Osteocyte (in vitro differentiated cells): ENCODE results near the gene SETD9. TPM values are rescaled to one million over a fixed set of nuclear protein-coding genes. Genes with fewer than 3 reads are reported as not detected.

Experiments
- DNase-seq: peaks from one replicate; pipeline ENCODE4 v3.0.0; 2021; ENCODE audit warnings: mixed read lengths; ENCODE audit not compliant: unreplicated experiment; ENCODE audit errors: extremely low spot score
- H3K27ac Mint-ChIP-seq: one replicate; pipeline ENCODE4 v1.8.0; 2021; ENCODE audit warnings: mild to moderate bottlenecking, mixed read lengths; ENCODE audit not compliant: unreplicated experiment
- H3K27me3 Mint-ChIP-seq: one replicate; pipeline ENCODE4 v1.8.0; 2021; ENCODE audit warnings: mixed read lengths; ENCODE audit not compliant: unreplicated experiment
- H3K36me3 Mint-ChIP-seq: one replicate; pipeline ENCODE4 v1.8.0; 2021; ENCODE audit warnings: mixed read lengths; ENCODE audit not compliant: unreplicated experiment
- H3K4me1 Mint-ChIP-seq: one replicate; pipeline ENCODE4 v1.8.0; 2021; ENCODE audit warnings: mixed read lengths; ENCODE audit not compliant: unreplicated experiment
- H3K4me3 Mint-ChIP-seq: one replicate; pipeline ENCODE4 v1.8.0; 2021; ENCODE audit warnings: mild to moderate bottlenecking, moderate library complexity, mixed read lengths; ENCODE audit not compliant: unreplicated experiment
- H3K9me3 Mint-ChIP-seq: one replicate; pipeline ENCODE4 v1.8.0; 2021; ENCODE audit warnings: mixed read lengths; ENCODE audit not compliant: unreplicated experiment
- CTCF ChIP-seq: fragments of 200-600 bp; sonication (generic); IDR thresholded peaks from 2 replicates; pipeline ENCODE4 v1.5.0; 2021; ENCODE audit warnings: antibody characterized with exemption, mild to moderate bottlenecking, moderate library complexity
- total RNA-seq: library from RNA; stranded (reverse); gene quantifications from 2 replicates; pipeline ENCODE4 v1.2.1, GENCODE V29; 2021

Gene SETD9
- total RNA-seq, 1 donor from 2014 or later: 11.0 TPM

DNA sequence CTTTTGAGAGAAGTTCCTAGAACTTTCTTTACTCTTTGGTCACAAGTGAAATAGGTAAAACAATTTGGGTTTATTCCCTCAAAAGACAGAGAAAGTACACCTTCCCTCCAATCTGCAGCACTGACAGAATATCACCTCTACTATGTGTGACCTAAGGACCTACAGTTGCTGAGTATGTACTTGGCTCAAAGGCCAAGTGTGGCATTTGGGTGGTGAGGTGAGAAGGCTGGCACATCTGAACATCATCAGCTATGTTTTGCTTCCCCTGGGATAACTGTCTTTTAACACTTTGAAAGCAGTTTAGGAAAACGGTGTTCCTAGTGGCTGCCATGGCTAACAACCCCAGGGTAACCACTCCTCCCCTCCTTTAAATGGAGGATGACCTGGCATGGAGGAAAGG, 24.9 kb downstream of the SETD9 start:
- peaks cover 47% of the 10 kb centered on the region for H3K36me3 Mint-ChIP-seq
- H3K4me1 Mint-ChIP-seq: no peaks in the 10 kb centered on the region
- TF ChIP-seq CTCF: no peak
- no peak overlapping the region for H3K27ac Mint-ChIP-seq
- no peak for DNase-seq
- no peaks in the 10 kb centered on the region for H3K27me3 Mint-ChIP-seq
- no peaks in the 10 kb centered on the region for H3K9me3 Mint-ChIP-seq
- H3K4me3 Mint-ChIP-seq: no peak overlapping the region

GRCh38 chr5:56938858-56939257, 29.5 kb downstream of the SETD9 start:
- peaks cover 63% of the 10 kb centered on the region for H3K36me3 Mint-ChIP-seq
- no peak overlapping the region for H3K27ac Mint-ChIP-seq
- no peaks in the 10 kb centered on the region for H3K27me3 Mint-ChIP-seq
- H3K9me3 Mint-ChIP-seq: no peaks in the 10 kb centered on the region
- no peak overlapping the region for H3K4me3 Mint-ChIP-seq
- no peak for TF ChIP-seq CTCF
- no peaks in the 10 kb centered on the region for H3K4me1 Mint-ChIP-seq
- no peak for DNase-seq

DNA sequence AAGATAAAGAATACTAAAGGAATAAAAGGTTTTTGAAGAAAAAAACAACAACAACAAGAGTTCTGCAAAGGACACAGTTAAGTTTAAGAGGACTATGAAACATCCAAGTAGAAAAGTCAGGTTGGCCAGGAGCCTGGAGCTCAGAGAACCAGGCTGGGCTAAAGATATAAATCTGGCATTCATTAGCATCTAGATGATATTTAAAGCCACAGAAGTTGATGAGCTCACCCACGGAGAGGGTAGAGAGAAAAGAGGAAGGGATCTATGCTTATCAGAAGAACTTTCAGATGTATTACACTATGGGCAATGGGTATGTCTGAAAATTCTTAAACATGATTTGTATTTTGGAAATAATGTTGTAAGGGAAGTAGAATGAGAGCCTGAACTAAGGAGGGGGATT, 32.6 kb downstream of the SETD9 start:
- H3K27ac Mint-ChIP-seq: no peak overlapping the region
- H3K4me3 Mint-ChIP-seq: no peak overlapping the region
- H3K36me3 Mint-ChIP-seq: peaks cover 68% of the 10 kb centered on the region
- H3K27me3 Mint-ChIP-seq: no peaks in the 10 kb centered on the region
- no peak for TF ChIP-seq CTCF
- no peak for DNase-seq
- H3K4me1 Mint-ChIP-seq: no peaks in the 10 kb centered on the region
- H3K9me3 Mint-ChIP-seq: no peaks in the 10 kb centered on the region

- no peak for TF ChIP-seq CTCF
- H3K27ac Mint-ChIP-seq: no peak overlapping the region
- H3K4me1 Mint-ChIP-seq: peaks cover 11% of the 10 kb centered on the region
- peaks cover 31% of the 10 kb centered on the region for H3K36me3 Mint-ChIP-seq
- no peaks in the 10 kb centered on the region for H3K27me3 Mint-ChIP-seq
- H3K4me3 Mint-ChIP-seq: no peak overlapping the region
- no peaks in the 10 kb centered on the region for H3K9me3 Mint-ChIP-seq
- no peak for DNase-seq
These were observed 37.7 kb downstream of the SETD9 start for GRCh38 chr5:56947052-56947451.

GRCh38 chr5:56950626-56951125, 41.3 kb downstream of the SETD9 start:
- Mint-ChIP-seq H3K4me1 (peaks cover 18% of the 10 kb centered on the region), H3K27me3 (peaks cover 11% of the 10 kb centered on the region), H3K27ac (peak overlapping the region; percentile 94), H3K9me3 (no peaks in the 10 kb centered on the region), H3K36me3 (peaks cover 6% of the 10 kb centered on the region), H3K4me3 (peak overlapping the region; percentile 94)
- TF ChIP-seq CTCF: no peak
- peak; percentile 87 for DNase-seq
